ENCODE results near the gene NNAT. TPM values are rescaled to one million over a fixed set of nuclear protein-coding genes. Genes with fewer than 3 reads are reported as not detected.

NNAT gene
- total RNA-seq, 1 donor from 2014 or later, result 19.3 TPM

GRCh38 chr20:37560629-37561028, 39.6 kb downstream of the NNAT start:
- Mint-ChIP-seq H3K27me3 (ENCODE audit: low read depth) (peaks cover 4% of the 10 kb centered on the region), H3K36me3 (no peaks in the 10 kb centered on the region), H3K4me1 (peaks cover 24% of the 10 kb centered on the region), H3K27ac (peak overlapping the region; percentile 8), H3K9me3 (no peaks in the 10 kb centered on the region), H3K4me3 (no peak overlapping the region)
- TF ChIP-seq CTCF (IDR thresholded peaks at IDR 0.05; ENCODE audit: unreplicated experiment), result no peak
- DNase-seq (ENCODE audit: low spot score in 2 of 2, unreplicated experiment in 2 of 2), result no peak

- DNase-seq (ENCODE audit: low spot score in 2 of 2, unreplicated experiment in 2 of 2), result no peak
- peaks cover 38% of the 10 kb centered on the region for H3K4me1 Mint-ChIP-seq
- no peaks in the 10 kb centered on the region for H3K9me3 Mint-ChIP-seq
- no peak overlapping the region for H3K27ac Mint-ChIP-seq
- peaks cover 4% of the 10 kb centered on the region for H3K27me3 Mint-ChIP-seq (ENCODE audit: low read depth)
- no peak for TF ChIP-seq CTCF (IDR thresholded peaks at IDR 0.05; ENCODE audit: unreplicated experiment)
- H3K36me3 Mint-ChIP-seq, result no peaks in the 10 kb centered on the region
- no peak overlapping the region for H3K4me3 Mint-ChIP-seq
Measured at GRCh38 chr20:37562695-37563480, 41.8 kb downstream of the NNAT start.

GRCh38 chr20:37564016-37564387, 43.0 kb downstream of the NNAT start:
- Mint-ChIP-seq H3K4me1 (peaks cover 44% of the 10 kb centered on the region), H3K36me3 (no peaks in the 10 kb centered on the region), H3K9me3 (no peaks in the 10 kb centered on the region), H3K27me3 (ENCODE audit: low read depth) (peaks cover 6% of the 10 kb centered on the region), H3K27ac (no peak overlapping the region), H3K4me3 (no peak overlapping the region)
- no peak for DNase-seq (ENCODE audit: low spot score in 2 of 2, unreplicated experiment in 2 of 2)
- TF ChIP-seq CTCF (IDR thresholded peaks at IDR 0.05; ENCODE audit: unreplicated experiment), result no peak

- H3K27me3 Mint-ChIP-seq (ENCODE audit: low read depth), result peaks cover 6% of the 10 kb centered on the region
- peaks cover 44% of the 10 kb centered on the region for H3K4me1 Mint-ChIP-seq
- peak; percentile 61 to 86 for DNase-seq (ENCODE audit: low spot score in 2 of 2, unreplicated experiment in 2 of 2)
- peak; percentile 87 for TF ChIP-seq CTCF (IDR thresholded peaks at IDR 0.05; ENCODE audit: unreplicated experiment)
- H3K27ac Mint-ChIP-seq, result no peak overlapping the region
- no peaks in the 10 kb centered on the region for H3K9me3 Mint-ChIP-seq
- H3K4me3 Mint-ChIP-seq, result no peak overlapping the region
- H3K36me3 Mint-ChIP-seq, result no peaks in the 10 kb centered on the region
Measured at GRCh38 chr20:37564388-37565133, 43.5 kb downstream of the NNAT start.

GRCh38 chr20:37565134-37565811, 44.2 kb downstream of the NNAT start:
- no peak for TF ChIP-seq CTCF (IDR thresholded peaks at IDR 0.05; ENCODE audit: unreplicated experiment)
- no peaks in the 10 kb centered on the region for H3K36me3 Mint-ChIP-seq
- no peak overlapping the region for H3K27ac Mint-ChIP-seq
- DNase-seq (ENCODE audit: low spot score in 2 of 2, unreplicated experiment in 2 of 2), result no peak
- peaks cover 10% of the 10 kb centered on the region for H3K27me3 Mint-ChIP-seq (ENCODE audit: low read depth)
- H3K4me3 Mint-ChIP-seq, result no peak overlapping the region
- H3K9me3 Mint-ChIP-seq, result no peaks in the 10 kb centered on the region
- peaks cover 40% of the 10 kb centered on the region for H3K4me1 Mint-ChIP-seq
